NCI-H1048 (cell line): ENCODE measurements around the gene FNDC8.
"Not testable (repeated sequence)": the region's sequence is repeated elsewhere in the genome, so short reads cannot be mapped to it uniquely, and the experiment has no call there.

ENCODE experiments used
- DNase-seq: peaks from one replicate; lab custom pipeline; 2025; lab: John Stamatoyannopoulos, UW

The FNDC8 gene

GRCh38 chr17:35144840-35145239 lies 23.4 kb downstream of the FNDC8 start:
- no peak for DNase-seq

GRCh38 chr17:35146214-35146833 lies 24.9 kb downstream of the FNDC8 start:
- no peak for DNase-seq

GRCh38 chr17:35147375-35147905 lies 26.0 kb downstream of the FNDC8 start, which contains the start of gene UNC45B:
Gene UNC45B (plus strand): TSS chr17:35147817. CDS start chr17:35148264, 447 bp downstream.
- no peak for DNase-seq

GRCh38 chr17:35148144-35148543 lies 26.7 kb downstream of the FNDC8 start:
- DNase-seq: no peak

GRCh38 chr17:35149941-35150340 lies 28.5 kb downstream of the FNDC8 start:
- no peak for DNase-seq

GRCh38 chr17:35151080-35151479 lies 29.7 kb downstream of the FNDC8 start:
- not testable (repeated sequence) for DNase-seq

- DNase-seq: no peak
Measured at GRCh38 chr17:35152421-35153140, 31.2 kb downstream of the FNDC8 start.

GRCh38 chr17:35154196-35155165 lies 33.1 kb downstream of the FNDC8 start:
- no peak for DNase-seq

GRCh38 chr17:35155246-35155645 lies 33.8 kb downstream of the FNDC8 start:
- no peak for DNase-seq

- no peak for DNase-seq
Measured at GRCh38 chr17:35159940-35160339, 38.5 kb downstream of the FNDC8 start.

- no peak for DNase-seq
Measured at GRCh38 chr17:35160354-35161201, 39.2 kb downstream of the FNDC8 start.

- DNase-seq: no peak
Measured at GRCh38 chr17:35161281-35161761, 39.9 kb downstream of the FNDC8 start.

GRCh38 chr17:35162755-35163154 lies 41.3 kb downstream of the FNDC8 start:
- DNase-seq: no peak

GRCh38 chr17:35163886-35164285 lies 42.5 kb downstream of the FNDC8 start:
- no peak for DNase-seq

GRCh38 chr17:35164716-35165115 lies 43.3 kb downstream of the FNDC8 start:
- DNase-seq: no peak

- DNase-seq: no peak
Measured at GRCh38 chr17:35166526-35166925, 45.1 kb downstream of the FNDC8 start.

GRCh38 chr17:35167046-35167445 lies 45.6 kb downstream of the FNDC8 start:
- no peak for DNase-seq

- DNase-seq: no peak
Measured at GRCh38 chr17:35167666-35168065, 46.3 kb downstream of the FNDC8 start.

GRCh38 chr17:35169835-35170363 lies 48.5 kb downstream of the FNDC8 start:
- no peak for DNase-seq

GRCh38 chr17:35170968-35171771 lies 49.8 kb downstream of the FNDC8 start:
- DNase-seq: no peak
